ENCODE measurements around the gene ROBO2.

GRCh38 chr3:77146004-77146403, 106.1 kb downstream of the ROBO2 start:
- no peak for TF ChIP-seq CTCF (IDR thresholded peaks at IDR 0.05)
- TF ChIP-seq POLR2A (IDR thresholded peaks at IDR 0.05) = no peak
